H1 (cell line): ENCODE measurements around the gene ATF3.

Experiments used
- ATF3 ChIP-seq: IDR thresholded peaks from 2 replicates; pipeline ENCODE4 v1.6.1; 2011; ENCODE audit warnings: low read depth, mild to moderate bottlenecking, low read length; ENCODE audit not compliant: insufficient read depth
- SUZ12 ChIP-seq: fragments of 200-600 bp; sonication (generic); IDR thresholded peaks from 2 replicates; pipeline ENCODE4 v1.6.1; 2012; ENCODE audit warnings: mild to moderate bottlenecking, inconsistent platforms, low read length, moderate library complexity, mixed read lengths

GRCh38 chr1:212621043-212621948, 12.7 kb downstream of the ATF3 start:
- TF ChIP-seq SUZ12 (no peak), ATF3 (no peak)
